ENCODE data around the gene CNPY4. TPM values are rescaled to one million over a fixed set of nuclear protein-coding genes. Genes with fewer than 3 reads are reported as not detected.

CNPY4 gene
- total and polyA plus RNA-seq, 12 donors, result 14.0 to 46.5 (median 24.2) TPM

DNA sequence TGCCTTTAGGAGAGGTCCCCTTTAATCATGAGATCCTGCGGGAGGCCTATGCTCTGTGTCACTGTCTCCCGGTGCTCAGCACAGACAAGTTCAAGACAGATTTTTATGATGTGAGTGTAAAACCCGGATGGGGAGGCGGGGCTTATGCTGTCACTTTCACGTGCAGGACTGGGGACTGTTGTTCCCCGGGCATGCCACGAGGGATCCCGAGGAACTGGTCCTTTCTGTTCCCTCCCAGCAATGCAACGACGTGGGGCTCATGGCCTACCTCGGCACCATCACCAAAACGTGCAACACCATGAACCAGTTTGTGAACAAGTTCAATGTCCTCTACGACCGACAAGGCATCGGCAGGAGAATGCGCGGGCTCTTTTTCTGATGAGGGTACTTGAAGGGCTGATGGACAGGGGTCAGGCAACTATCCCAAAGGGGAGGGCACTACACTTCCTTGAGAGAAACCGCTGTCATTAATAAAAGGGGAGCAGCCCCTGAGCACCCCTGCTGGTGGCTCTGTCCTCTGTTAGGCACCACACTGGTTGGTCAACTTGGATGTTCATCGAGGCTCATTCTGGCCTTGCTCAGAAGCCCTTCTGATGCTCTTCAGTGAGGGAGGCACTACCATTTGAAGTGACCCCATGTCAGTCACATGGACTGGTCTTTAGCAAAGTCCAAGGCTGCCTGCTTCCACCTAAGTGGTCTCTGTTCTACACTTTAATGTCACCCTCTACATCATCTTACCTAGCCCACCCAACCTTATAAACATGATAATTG is 27.8 kb upstream of the CNPY4 start:
- no peak for DNase-seq
- Histone ChIP-seq H3K4me1 (replicated peaks in 1 of 2) (peaks cover 9 to 27% of the 10 kb centered on the region in 2 donors), H3K27me3 (no peaks in the 10 kb centered on the region), H3K27ac (no peak overlapping the region), H3K4me3 (no peak overlapping the region), H3K36me3 (replicated peaks in 1 of 2) (peaks cover 0 to 62% of the 10 kb centered on the region in 2 donors), H3K9me3 (replicated peaks in 1 of 3) (no peaks in the 10 kb centered on the region)
- WGBS, 4 donors, result 65 to 77% (median 73%) methylated on average over 15 to 19 of the region's 19 CpGs
- TF ChIP-seq POLR2A (IDR thresholded peaks at IDR 0.05), result no peak
- TF ChIP-seq CTCF (IDR thresholded peaks at IDR 0.05), result no peak
- intact Hi-C loops (cut with DNase I), result no loop called here

DNA sequence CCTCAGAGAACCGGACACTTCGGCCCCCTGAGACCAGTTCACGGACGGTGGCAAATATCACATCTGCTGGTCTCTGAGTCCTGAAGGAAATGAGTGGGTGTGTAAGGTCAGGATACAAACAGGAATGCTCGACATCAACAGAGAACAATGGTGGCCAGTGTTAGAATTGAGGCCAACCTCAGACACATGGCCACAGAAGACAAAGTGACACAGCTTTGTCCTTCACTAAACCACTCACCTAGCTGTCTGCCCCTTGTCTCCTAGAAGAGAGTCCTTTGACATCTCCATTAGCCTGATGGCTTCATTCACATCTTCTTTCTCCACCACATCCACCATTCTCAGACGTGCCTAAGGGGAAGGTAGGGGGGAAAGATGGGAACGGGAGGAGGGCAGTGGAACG is 26.4 kb upstream of the CNPY4 start:
- 55 to 64% (median 58%) methylated on average over 8 of the region's 8 CpGs for WGBS, 4 donors
- Histone ChIP-seq H3K4me1 (replicated peaks in 1 of 2) (peaks cover 9 to 15% of the 10 kb centered on the region in 2 donors), H3K9me3 (replicated peaks in 1 of 3) (no peaks in the 10 kb centered on the region), H3K36me3 (replicated peaks in 1 of 2) (peaks cover 0 to 77% of the 10 kb centered on the region in 2 donors), H3K27ac (no peak overlapping the region), H3K27me3 (no peaks in the 10 kb centered on the region), H3K4me3 (no peak overlapping the region)
- no peak for DNase-seq
- intact Hi-C loops (cut with DNase I), result no loop called here
- TF ChIP-seq CTCF (IDR thresholded peaks at IDR 0.05), result no peak
- TF ChIP-seq POLR2A (IDR thresholded peaks at IDR 0.05), result no peak

DNA sequence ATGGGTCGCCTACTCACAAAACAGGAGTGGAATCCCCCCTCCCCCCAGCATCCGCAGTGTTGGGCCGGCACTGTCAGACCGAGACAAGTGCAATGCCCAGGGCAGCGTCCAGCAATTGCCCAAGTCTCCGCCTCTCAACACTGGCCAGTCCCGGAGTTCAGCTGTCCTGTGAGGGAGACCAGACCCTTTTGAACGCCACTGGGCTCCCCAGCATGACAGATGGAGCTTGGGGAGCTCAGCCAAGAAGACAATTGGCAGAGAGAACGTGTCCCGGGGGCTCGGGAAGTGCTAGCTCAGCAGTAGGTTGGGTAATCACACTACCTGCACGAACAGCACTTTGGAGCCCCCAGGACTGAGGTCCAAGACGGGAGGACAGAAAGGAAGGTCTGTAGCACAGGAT is 25.9 kb upstream of the CNPY4 start:
- TF ChIP-seq CTCF (IDR thresholded peaks at IDR 0.05) (no peak), POLR2A (IDR thresholded peaks at IDR 0.05) (no peak)
- no peak overlapping the region for H3K27ac ChIP-seq
- peaks cover 6 to 11% of the 10 kb centered on the region in 2 donors for H3K4me1 ChIP-seq (replicated peaks in 1 of 2)
- no peak for DNase-seq
- no peak overlapping the region for H3K4me3 ChIP-seq
- WGBS, 4 donors, result 57 to 76% (median 60%) methylated on average over 5 to 13 of the region's 13 CpGs
- H3K36me3 ChIP-seq (replicated peaks in 1 of 2), result peaks cover 0 to 81% of the 10 kb centered on the region in 2 donors
- intact Hi-C loops (cut with DNase I), result no loop called here
- no peaks in the 10 kb centered on the region for H3K9me3 ChIP-seq (replicated peaks in 1 of 3)
- H3K27me3 ChIP-seq, result no peaks in the 10 kb centered on the region

DNA sequence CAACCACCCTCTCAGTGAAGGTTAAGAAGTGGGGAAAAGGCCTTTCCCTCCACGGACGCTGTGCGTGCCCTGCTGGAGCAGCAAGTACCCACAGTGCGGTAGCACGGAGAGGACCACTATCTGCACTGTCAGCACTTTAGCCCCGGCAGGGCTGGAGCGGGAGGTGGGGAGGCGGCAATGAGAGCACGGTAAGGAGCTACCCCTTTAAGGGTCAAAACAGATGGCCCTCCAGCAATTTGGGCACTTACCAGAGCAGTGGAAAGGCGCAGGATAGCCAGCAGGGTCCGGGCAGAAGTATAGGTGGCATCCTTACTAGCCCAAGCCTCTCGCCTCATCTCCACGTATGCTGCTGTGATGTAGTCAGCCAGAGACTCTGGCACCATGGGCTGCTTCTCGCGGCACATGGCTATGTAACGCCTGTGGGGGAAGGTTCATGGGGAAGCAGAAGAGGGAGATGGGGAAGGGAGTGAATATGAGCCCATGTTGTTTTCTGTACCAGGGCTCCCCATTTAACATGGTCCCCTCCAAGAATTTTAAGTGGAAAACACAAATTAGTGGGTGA is 25.4 kb upstream of the CNPY4 start:
- H3K9me3 ChIP-seq (replicated peaks in 1 of 3), result no peaks in the 10 kb centered on the region
- WGBS, 4 donors, result 74 to 84% (median 82%) methylated on average over 16 of the region's 16 CpGs
- no peak for TF ChIP-seq POLR2A (IDR thresholded peaks at IDR 0.05)
- TF ChIP-seq CTCF (IDR thresholded peaks at IDR 0.05), result no peak
- H3K27ac ChIP-seq, result no peak overlapping the region
- H3K4me3 ChIP-seq, result no peak overlapping the region
- H3K27me3 ChIP-seq, result no peaks in the 10 kb centered on the region
- no peak for DNase-seq
- H3K36me3 ChIP-seq (replicated peaks in 1 of 2), result peaks cover 0 to 86% of the 10 kb centered on the region in 2 donors
- H3K4me1 ChIP-seq (replicated peaks in 1 of 2), result peaks cover 4 to 10% of the 10 kb centered on the region in 2 donors
- intact Hi-C loops (cut with DNase I), result no loop called here
